Natural killer cell (primary cell): ENCODE data around the gene ABTB2. TPM values are rescaled to one million over a fixed set of nuclear protein-coding genes. Genes with fewer than 3 reads are reported as not detected.

Experiments
- ATAC-seq, 3 donors: fragments of 150-1000 bp in 2 of 3; fragments of 200-7000 bp in 1 of 3; cut with Tn5 transposase; 1 replicate in 1 of 3; 2 replicates in 2 of 3; pipeline ENCODE4 v1.10.0; 2021; ENCODE audit warnings: mild to moderate bottlenecking in 2 of 3, moderate library complexity in 2 of 3
- DNase-seq, 2 donors: peaks; one replicate each; pipeline versions ENCODE4 v3.0.0 to v3.0.0-alpha.2; 2013 to 2021; ENCODE audit warnings: mixed read lengths in 1 of 2
- H3K27ac ChIP-seq: one replicate; pipeline ENCODE4 v1.5.1; 2013; ENCODE audit warnings: mild to moderate bottlenecking, low read length
- H3K27me3 ChIP-seq: one replicate; pipeline ENCODE4 v1.6.1; 2013; ENCODE audit warnings: low read length; ENCODE audit not compliant: control insufficient read depth, insufficient read depth
- H3K36me3 ChIP-seq: one replicate; pipeline ENCODE4 v1.6.1; 2013; ENCODE audit warnings: low read length; ENCODE audit not compliant: control insufficient read depth, insufficient read depth
- H3K4me1 ChIP-seq: one replicate; pipeline ENCODE4 v1.6.1; 2013; ENCODE audit warnings: low read length; ENCODE audit not compliant: control insufficient read depth, insufficient read depth
- H3K4me3 ChIP-seq: one replicate; pipeline ENCODE4 v1.5.1; 2013; ENCODE audit warnings: low read length
- H3K9me3 ChIP-seq: one replicate; pipeline ENCODE4 v1.6.1; 2013; ENCODE audit warnings: low read length; ENCODE audit not compliant: control insufficient read depth, insufficient read depth
- H3K27ac Mint-ChIP-seq, 2 donors: one replicate each; pipeline ENCODE4 v1.8.0; 2022; ENCODE audit warnings: mild to moderate bottlenecking in 2 of 2, mixed read lengths in 2 of 2, moderate library complexity in 1 of 2
- H3K27me3 Mint-ChIP-seq, 2 donors: one replicate each; pipeline ENCODE4 v1.8.0; 2022; ENCODE audit warnings: low read depth in 2 of 2, mixed read lengths in 2 of 2
- H3K36me3 Mint-ChIP-seq: one replicate; pipeline ENCODE4 v1.8.0; 2022; ENCODE audit warnings: mixed read lengths
- H3K4me1 Mint-ChIP-seq, 2 donors: one replicate each; pipeline ENCODE4 v1.8.0; 2022; ENCODE audit warnings: mixed read lengths in 2 of 2
- H3K4me3 Mint-ChIP-seq: one replicate; pipeline ENCODE4 v1.8.0; 2022; ENCODE audit warnings: mild to moderate bottlenecking, moderate library complexity, mixed read lengths
- H3K9me3 Mint-ChIP-seq, 2 donors: one replicate each; pipeline ENCODE4 v1.8.0; 2022; ENCODE audit warnings: mixed read lengths in 2 of 2
- CTCF ChIP-seq: fragments of 200-600 bp; IDR thresholded peaks from one replicate; pipeline ENCODE4 v1.8.0; 2022; ENCODE audit warnings: antibody characterized with exemption
- WGBS: methylation state at CpG from one replicate; pipeline ENCODE4 v1.1.7; 2013; ENCODE audit warnings: missing lambda C conversion rate; ENCODE audit not compliant: insufficient coverage; 5-methylcytosine and 5-hydroxymethylcytosine counted together
- intact Hi-C: fragments of 100-400 bp; cut with micrococcal nuclease; formaldehyde crosslinking; loops from one replicate; pipeline ENCODE4 v1.14.2; 2022
- total RNA-seq, 4 donors: library from RNA; stranded (reverse); fragments of 120-200 nt in 1 of 4; gene quantifications; one replicate each; pipeline versions ENCODE4 v1.2.3 to v1.2.4, GENCODE V29; 2013 to 2022

The ABTB2 gene
- total RNA-seq, 3 donors from 2014 or later (not counting 1 experiment from before 2014, with no cell fraction given), result 0.65 to 1.7 (median 1.1) TPM

DNA sequence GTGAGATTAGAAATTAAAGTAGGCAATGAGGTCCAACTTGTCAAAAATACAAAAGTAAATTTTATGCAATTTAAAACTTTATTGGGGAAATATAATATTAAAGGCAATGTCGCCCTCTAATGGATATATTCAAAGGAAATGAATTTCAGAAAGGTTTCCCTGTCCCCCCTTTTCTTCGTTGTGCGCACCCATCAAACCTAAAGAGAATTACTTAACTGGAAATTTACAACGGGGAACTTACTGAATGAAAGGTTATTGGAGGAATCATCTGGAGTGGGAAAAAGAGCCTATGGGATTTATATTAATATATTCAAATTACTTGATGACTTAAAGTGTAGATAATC is 1.7 kb upstream of the ABTB2 start:
- intact Hi-C loops, result loop anchor here (1.0 to 5.0 kb wide), 6 partner anchors 79 to 551 kb away; partner anchors contain the start of genes CAPRIN1 and CAT
- H3K27me3 Mint-ChIP-seq, result peaks cover 28 to 47% of the 10 kb centered on the region in 2 donors
- WGBS, result 0% methylated on average over 1 of the region's 4 CpGs
- no peak for DNase-seq
- H3K9me3 ChIP-seq, result no peaks in the 10 kb centered on the region
- peaks cover 28% of the 10 kb centered on the region for H3K4me1 ChIP-seq
- peak overlapping the region; percentile 47 for H3K4me3 ChIP-seq
- H3K36me3 ChIP-seq, result no peaks in the 10 kb centered on the region
- no peaks in the 10 kb centered on the region for H3K36me3 Mint-ChIP-seq
- peak; percentile 68 for TF ChIP-seq CTCF
- H3K4me3 Mint-ChIP-seq, result peak overlapping the region; percentile 96
- H3K4me1 Mint-ChIP-seq, result peaks cover 28 to 43% of the 10 kb centered on the region in 2 donors
- H3K27me3 ChIP-seq, result peaks cover 22% of the 10 kb centered on the region
- H3K27ac ChIP-seq, result no peak overlapping the region
- peak overlapping the region; percentile 11 to 66 for H3K27ac Mint-ChIP-seq
- no peak for ATAC-seq
- H3K9me3 Mint-ChIP-seq, result no peaks in the 10 kb centered on the region

GRCh38 chr11:34358728-34359547 is 1.1 kb upstream of the ABTB2 start:
- Mint-ChIP-seq H3K36me3 (no peaks in the 10 kb centered on the region), H3K4me1 (peaks cover 28 to 43% of the 10 kb centered on the region in 2 donors), H3K4me3 (peak overlapping the region; percentile 96), H3K9me3 (no peaks in the 10 kb centered on the region), H3K27ac (peak overlapping the region; percentile 61 to 66), H3K27me3 (peaks cover 28 to 52% of the 10 kb centered on the region in 2 donors)
- peak; percentile 97 for TF ChIP-seq CTCF
- H3K27me3 ChIP-seq, result peaks cover 22% of the 10 kb centered on the region
- peaks cover 28% of the 10 kb centered on the region for H3K4me1 ChIP-seq
- ATAC-seq, result peak; percentile 14 to 28 (median 22)
- no peaks in the 10 kb centered on the region for H3K9me3 ChIP-seq
- peak overlapping the region; percentile 47 for H3K4me3 ChIP-seq
- intact Hi-C loops, result loop anchor here (1.0 to 5.0 kb wide), 7 partner anchors 80 to 551 kb away; partner anchors contain the start of genes CAPRIN1, CAT and NAT10
- H3K27ac ChIP-seq, result no peak overlapping the region
- peak; percentile 65 to 88 for DNase-seq
- under 1% methylated on average over 39 of the region's 39 CpGs for WGBS
- H3K36me3 ChIP-seq, result no peaks in the 10 kb centered on the region

DNA sequence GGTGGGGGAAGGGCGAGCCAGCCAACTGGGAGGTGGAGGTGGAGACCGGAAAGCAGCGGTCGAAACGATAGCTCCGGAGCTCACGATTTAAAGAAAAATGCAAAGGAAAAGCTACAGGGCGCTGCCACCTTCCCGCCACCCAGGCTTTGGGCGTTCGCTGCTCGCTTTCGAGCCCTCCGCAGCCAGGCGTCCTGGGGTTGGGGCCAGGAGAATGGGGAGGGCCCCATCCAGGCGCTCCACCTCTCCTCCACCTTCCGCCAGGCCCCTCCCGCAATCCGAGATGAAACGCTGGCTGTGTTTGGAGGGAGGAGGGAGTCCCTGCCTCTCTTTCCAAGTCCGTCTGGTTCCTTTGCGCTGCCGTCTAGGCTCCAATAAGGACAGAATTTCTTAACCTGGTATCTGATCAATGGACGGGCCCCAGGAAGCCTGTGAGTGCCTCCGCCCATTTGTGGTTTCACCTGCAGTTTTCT is 483 bp upstream of the ABTB2 start:
- H3K4me3 Mint-ChIP-seq, result peak overlapping the region; percentile 96
- H3K27me3 ChIP-seq, result peaks cover 22% of the 10 kb centered on the region
- no peaks in the 10 kb centered on the region for H3K36me3 ChIP-seq
- intact Hi-C loops, result loop anchor here (1.0 to 5.0 kb wide), 3 partner anchors 81 to 306 kb away; partner anchors contain the start of genes CAPRIN1, CAT and NAT10
- TF ChIP-seq CTCF, result no peak
- WGBS, result under 1% methylated on average over 23 of the region's 25 CpGs
- ATAC-seq (peak in 2 of 3 donors; percentile 3 to 7), DNase-seq (no peak)
- H3K36me3 Mint-ChIP-seq, result no peaks in the 10 kb centered on the region
- peaks cover 28% of the 10 kb centered on the region for H3K4me1 ChIP-seq
- H3K4me3 ChIP-seq, result peak overlapping the region; percentile 47
- H3K27me3 Mint-ChIP-seq, result peaks cover 28 to 57% of the 10 kb centered on the region in 2 donors
- no peak overlapping the region for H3K27ac ChIP-seq
- H3K4me1 Mint-ChIP-seq, result peaks cover 28 to 43% of the 10 kb centered on the region in 2 donors
- H3K9me3 Mint-ChIP-seq, result no peaks in the 10 kb centered on the region
- H3K9me3 ChIP-seq, result no peaks in the 10 kb centered on the region
- peak overlapping the region; percentile 61 to 66 for H3K27ac Mint-ChIP-seq
